IgD-negative memory B cell (primary cell): Measurements from ENCODE around the gene MACROD1. TPM values are rescaled to one million over a fixed set of nuclear protein-coding genes. Genes with fewer than 3 reads are reported as not detected.
A peak's percentile ranks its signal among the peaks of the same experiment; 100 is the strongest.

Experiments used
- H3K27ac Mint-ChIP-seq, 3 donors: one replicate each; pipeline ENCODE4 v1.8.0; 2020 to 2022; ENCODE audit warnings: mild to moderate bottlenecking in 3 of 3, mixed read lengths in 3 of 3, moderate library complexity in 1 of 3
- H3K27me3 Mint-ChIP-seq: one replicate; pipeline ENCODE4 v1.8.0; 2021; ENCODE audit warnings: mixed read lengths
- H3K36me3 Mint-ChIP-seq: one replicate; pipeline ENCODE4 v1.8.0; 2020; ENCODE audit warnings: mild to moderate bottlenecking, mixed read lengths
- H3K4me1 Mint-ChIP-seq, 3 donors: one replicate each; pipeline ENCODE4 v1.8.0; 2020 to 2022; ENCODE audit warnings: mixed read lengths in 3 of 3, mild to moderate bottlenecking in 1 of 3
- H3K4me3 Mint-ChIP-seq, 4 donors: one replicate each; pipeline ENCODE4 v1.8.0; 2020 to 2022; ENCODE audit warnings: mild to moderate bottlenecking in 4 of 4, mixed read lengths in 4 of 4, moderate library complexity in 3 of 4
- H3K9me3 Mint-ChIP-seq, 3 donors: one replicate each; pipeline ENCODE4 v1.8.0; 2020 to 2021; ENCODE audit warnings: mixed read lengths in 3 of 3, mild to moderate bottlenecking in 1 of 3
- polyA plus RNA-seq: library from polyadenylated mRNA; unstranded; fragments of 300-500 nt; fragmentation: Illumina TruSeq; gene quantifications from one replicate; pipeline ENCODE4 v1.2.3, GENCODE V29; 2021

Gene MACROD1, protein sequence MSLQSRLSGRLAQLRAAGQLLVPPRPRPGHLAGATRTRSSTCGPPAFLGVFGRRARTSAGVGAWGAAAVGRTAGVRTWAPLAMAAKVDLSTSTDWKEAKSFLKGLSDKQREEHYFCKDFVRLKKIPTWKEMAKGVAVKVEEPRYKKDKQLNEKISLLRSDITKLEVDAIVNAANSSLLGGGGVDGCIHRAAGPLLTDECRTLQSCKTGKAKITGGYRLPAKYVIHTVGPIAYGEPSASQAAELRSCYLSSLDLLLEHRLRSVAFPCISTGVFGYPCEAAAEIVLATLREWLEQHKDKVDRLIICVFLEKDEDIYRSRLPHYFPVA
- 9.7 TPM for polyA plus RNA-seq

DNA sequence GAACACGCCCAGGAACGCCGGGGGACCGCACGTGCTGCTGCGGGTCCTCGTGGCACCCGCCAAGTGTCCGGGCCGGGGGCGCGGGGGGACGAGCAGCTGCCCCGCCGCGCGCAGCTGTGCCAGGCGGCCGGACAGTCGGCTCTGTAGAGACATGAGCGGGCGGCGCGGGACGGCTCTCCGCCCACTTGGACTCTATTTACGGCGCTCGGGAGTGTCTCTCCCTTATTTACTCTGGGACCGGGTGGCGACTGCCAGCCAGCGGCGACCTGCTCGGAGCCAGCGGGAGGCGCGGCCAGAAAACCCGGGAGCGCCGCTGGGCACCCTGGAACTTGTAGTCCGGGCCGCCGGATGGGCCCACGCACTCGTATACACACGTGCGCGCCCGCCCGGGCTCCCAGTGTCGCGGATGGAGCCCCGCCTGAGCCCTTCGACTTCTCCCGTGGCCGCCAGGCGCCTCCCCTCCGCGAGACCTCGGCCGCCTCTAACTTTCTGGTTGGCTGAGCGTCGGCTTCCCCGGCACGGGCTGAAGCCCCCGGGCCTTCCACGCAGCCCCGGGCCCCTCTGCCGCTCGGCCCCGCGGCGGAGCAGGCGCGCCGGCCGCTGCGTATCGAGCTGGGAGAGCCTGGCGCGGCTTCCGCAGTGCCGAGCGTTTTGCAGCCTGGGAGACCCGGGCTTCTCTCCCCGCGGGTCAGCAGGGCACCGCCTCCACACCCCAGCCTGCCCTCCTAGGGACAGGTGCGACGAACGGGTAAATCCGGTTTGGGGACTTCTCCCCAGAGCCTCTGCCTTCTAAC, at the start of gene MACROD1:
TSS of gene MACROD1 (minus strand) at position 272 of the 794 bp plus-strand sequence. CDS start at position 153, 119 bp downstream.
- peak within 1 kb of the TSS; percentile 86 to 96 (median 92) for H3K4me3 Mint-ChIP-seq
- H3K27me3 Mint-ChIP-seq, result no peaks in the 10 kb centered on the region
- H3K27ac Mint-ChIP-seq, result peak within 1 kb of the TSS in 1 of 3 donors; percentile 72
- H3K9me3 Mint-ChIP-seq, result no peaks in the 10 kb centered on the region
- H3K4me1 Mint-ChIP-seq, result peaks cover 0 to 5% (median 3%) of the 10 kb centered on the region in 3 donors
- peaks cover 1% of the 10 kb centered on the region for H3K36me3 Mint-ChIP-seq

DNA sequence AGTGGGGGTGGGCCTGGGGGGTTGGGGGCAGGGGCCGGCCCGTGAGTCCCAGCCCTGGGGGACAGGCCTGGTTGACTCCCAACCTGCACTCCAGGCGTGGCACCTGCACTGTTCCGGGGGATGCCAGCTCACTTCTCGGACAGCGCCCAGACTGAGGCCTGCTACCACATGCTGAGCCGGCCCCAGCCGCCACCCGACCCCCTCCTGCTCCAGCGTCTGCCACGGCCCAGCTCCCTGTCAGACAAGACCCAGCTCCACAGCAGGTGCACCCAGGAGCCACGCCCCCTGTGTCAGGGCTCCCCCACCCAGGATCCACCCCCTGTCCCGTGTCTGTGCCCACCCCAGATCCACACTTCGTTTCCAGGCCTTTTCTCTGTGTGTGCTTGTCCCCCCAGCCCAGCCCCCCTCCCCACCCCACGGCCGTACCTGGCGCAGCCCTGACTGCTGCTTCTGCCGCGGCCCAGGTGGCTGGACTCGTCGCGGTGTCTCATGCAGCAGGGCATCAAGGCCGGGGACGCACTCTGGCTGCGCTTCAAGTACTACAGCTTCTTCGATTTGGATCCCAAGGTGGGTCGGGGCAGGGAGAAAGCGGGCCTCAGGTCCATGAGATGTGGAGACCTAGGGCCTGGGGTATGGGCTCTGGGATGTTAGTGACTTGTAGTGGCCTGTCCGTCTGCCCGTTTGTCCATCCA, 45.4 kb upstream of the MACROD1 start:
- Mint-ChIP-seq H3K4me3 (no peak overlapping the region), H3K27me3 (no peaks in the 10 kb centered on the region), H3K36me3 (peaks cover 4% of the 10 kb centered on the region), H3K9me3 (no peaks in the 10 kb centered on the region), H3K27ac (no peak overlapping the region), H3K4me1 (peaks cover 7 to 23% (median 11%) of the 10 kb centered on the region in 3 donors)

DNA sequence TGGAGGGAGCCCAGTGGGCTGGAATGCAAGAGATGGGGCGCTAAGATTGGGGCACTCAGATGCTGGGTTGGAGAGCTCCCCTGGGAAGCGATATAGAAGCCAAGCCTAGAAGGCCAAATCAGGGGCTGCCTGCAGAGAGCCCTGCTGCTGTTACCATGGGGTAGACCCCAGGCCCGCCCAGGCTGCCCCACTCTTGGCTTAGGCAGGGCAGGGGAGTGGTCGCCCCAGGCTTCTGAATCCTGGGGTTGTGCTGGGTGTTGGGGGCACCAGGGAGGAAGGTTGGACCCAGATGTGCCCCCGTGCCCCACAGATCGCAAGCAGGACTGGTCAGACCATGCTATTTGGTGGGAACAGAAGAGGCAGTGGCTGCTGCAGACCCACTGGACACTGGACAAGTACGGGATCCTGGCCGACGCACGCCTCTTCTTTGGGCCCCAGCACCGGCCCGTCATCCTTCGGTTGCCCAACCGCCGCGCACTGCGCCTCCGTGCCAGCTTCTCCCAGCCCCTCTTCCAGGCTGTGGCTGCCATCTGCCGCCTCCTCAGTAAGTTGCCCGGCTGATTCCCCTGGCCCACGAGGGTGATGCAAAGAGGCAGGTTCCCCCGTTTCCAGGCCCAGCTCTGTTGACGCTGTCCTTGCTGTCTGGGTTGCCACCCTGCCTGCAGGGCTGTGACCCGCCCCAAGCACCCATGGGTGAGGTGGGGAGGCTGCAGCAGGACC, 44.5 kb upstream of the MACROD1 start:
- H3K36me3 Mint-ChIP-seq, result peaks cover 4% of the 10 kb centered on the region
- peaks cover 12 to 30% (median 17%) of the 10 kb centered on the region in 3 donors for H3K4me1 Mint-ChIP-seq
- no peaks in the 10 kb centered on the region for H3K9me3 Mint-ChIP-seq
- peak overlapping the region in 1 of 3 donors; percentile 62 for H3K27ac Mint-ChIP-seq
- H3K4me3 Mint-ChIP-seq, result peak overlapping the region in 2 of 4 donors; percentile 39 to 74
- no peaks in the 10 kb centered on the region for H3K27me3 Mint-ChIP-seq

DNA sequence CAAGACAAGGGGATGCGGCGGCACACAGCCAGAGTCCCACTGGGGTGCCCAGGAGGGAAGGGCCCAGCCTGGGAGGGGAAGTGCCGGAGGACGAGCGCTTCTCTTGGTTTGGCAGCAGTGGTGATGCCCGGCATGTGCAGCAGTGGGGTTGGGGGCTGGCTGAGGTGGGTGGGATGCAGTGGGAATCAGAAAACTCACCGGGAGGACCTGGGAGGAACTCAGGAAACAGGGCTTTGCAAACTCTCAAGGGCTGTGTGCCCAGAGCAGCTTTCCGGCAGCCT, 43.6 kb upstream of the MACROD1 start:
- H3K36me3 Mint-ChIP-seq, result peaks cover 4% of the 10 kb centered on the region
- peak overlapping the region in 1 of 4 donors; percentile 74 for H3K4me3 Mint-ChIP-seq
- peaks cover 19 to 31% (median 22%) of the 10 kb centered on the region in 3 donors for H3K4me1 Mint-ChIP-seq
- no peaks in the 10 kb centered on the region for H3K27me3 Mint-ChIP-seq
- peak overlapping the region in 1 of 3 donors; percentile 62 for H3K27ac Mint-ChIP-seq
- no peaks in the 10 kb centered on the region for H3K9me3 Mint-ChIP-seq

DNA sequence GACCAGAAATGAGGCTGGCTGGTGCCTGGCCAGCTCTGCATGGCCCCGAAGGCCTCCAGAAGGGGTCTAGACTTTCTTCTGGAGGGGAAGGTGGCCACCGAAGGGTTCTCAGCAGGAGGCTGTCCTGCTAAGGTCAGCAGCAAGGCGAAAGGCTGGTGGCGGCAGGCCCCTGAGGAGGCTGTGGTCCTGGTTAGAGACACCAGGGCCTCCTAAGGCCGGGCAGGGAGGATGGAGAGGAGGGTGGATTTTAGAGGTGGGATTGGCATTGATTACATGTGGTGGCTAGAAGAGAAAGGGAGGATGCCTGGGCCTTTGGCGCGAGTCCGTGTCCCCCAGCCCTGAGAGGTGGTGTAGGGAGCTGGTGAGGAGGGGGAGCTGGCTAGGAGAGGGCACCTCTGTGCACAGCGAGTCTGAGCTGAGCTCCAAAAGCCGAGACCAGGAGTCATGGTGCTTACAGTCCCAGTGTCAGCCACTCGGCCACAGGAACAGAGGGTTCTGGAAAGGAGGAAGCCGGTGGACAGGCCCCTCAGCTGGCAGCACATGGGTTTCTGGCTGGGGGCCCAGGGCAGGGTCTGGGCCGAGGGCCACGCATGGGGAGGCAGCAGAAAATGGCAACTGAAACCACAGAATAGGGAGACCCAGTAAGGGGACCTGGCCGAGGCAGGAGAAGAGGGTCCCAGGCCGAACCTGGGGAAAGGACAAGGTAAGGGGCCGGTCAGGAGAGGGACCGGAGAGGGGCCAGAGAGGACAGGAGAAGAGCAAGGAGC, 43.1 kb upstream of the MACROD1 start:
- Mint-ChIP-seq H3K4me1 (peaks cover 21 to 34% (median 24%) of the 10 kb centered on the region in 3 donors), H3K27me3 (no peaks in the 10 kb centered on the region), H3K27ac (peak overlapping the region; percentile 10 to 98 (median 79)), H3K4me3 (peak overlapping the region; percentile 63 to 96 (median 78)), H3K36me3 (peaks cover 6% of the 10 kb centered on the region), H3K9me3 (no peaks in the 10 kb centered on the region)

DNA sequence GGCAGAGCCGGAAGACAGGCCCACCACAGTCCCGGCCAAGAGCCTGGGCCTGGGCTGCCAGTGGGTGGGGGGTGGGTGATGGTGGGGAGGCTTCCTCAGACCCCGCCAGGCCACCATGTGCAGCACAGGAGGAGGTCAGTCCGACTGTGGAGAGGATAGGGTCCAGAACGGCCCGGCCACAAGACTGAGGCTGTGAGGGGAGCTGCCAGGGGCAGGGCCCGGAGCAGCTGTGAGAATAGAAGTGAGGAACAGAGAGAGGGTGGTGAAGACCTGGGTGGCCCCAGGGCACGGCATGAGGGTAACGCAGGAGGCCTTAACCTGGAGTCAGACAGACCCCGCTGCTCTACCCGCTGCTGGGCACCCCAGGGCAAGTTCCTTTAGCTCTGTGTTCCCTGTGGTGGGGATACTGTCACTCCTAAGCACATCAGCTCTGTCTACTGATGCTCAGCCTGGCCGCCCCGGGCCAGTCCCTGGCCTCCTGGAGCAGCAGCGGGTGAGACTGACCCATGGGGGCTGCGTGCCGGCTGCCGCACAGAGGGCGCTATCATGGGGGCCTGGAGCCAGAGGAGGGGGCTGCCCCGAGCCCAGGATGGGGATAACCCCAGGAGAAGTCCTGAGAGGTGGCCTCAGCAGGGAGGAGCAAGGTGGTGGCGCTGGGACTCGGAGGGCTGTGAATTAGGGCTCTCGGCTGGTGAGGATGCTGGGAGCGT, 42.3 kb upstream of the MACROD1 start:
- no peaks in the 10 kb centered on the region for H3K9me3 Mint-ChIP-seq
- H3K4me3 Mint-ChIP-seq, result peak overlapping the region; percentile 88 to 97 (median 94)
- peaks cover 4% of the 10 kb centered on the region for H3K36me3 Mint-ChIP-seq
- H3K27ac Mint-ChIP-seq, result peak overlapping the region; percentile 88 to 98 (median 91)
- no peaks in the 10 kb centered on the region for H3K27me3 Mint-ChIP-seq
- H3K4me1 Mint-ChIP-seq, result peaks cover 21 to 31% (median 26%) of the 10 kb centered on the region in 3 donors

DNA sequence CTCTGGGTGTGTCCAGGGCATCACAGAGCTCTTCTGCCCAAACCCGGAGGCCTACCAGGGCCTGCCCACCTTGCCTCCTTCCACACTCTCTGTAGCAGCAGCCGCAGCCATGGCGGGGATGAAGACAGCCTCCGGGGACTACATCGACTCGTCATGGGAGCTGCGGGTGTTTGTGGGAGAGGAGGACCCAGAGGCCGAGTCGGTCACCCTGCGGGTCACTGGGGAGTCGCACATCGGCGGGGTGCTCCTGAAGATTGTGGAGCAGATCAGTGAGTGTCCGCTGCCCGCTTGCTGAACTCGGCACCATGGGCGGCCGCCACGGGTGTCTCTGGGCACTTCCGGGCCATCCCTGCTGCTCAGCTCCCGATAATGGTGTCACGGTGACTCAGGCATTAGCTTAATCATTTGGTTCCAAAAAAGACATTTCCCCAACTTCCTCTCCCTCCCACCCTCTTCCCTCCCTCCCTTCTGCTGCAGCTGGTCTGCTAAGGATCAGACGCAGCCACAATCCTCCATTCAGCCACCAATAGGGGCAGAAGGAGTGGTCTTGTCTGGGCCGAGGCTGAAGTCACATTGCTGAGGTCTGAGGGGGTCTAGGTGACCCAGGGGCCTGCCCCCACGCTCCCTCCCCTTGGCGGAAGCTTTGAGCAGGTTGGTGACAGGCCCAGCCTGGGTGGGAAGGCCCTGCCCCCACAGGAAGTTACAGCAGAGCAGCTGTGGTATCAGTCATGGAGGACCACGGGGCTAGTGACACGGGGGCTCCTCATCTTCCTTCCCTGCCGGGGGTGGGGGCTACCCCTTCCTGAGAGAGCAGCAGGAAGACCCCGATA, 41.6 kb upstream of the MACROD1 start:
- H3K4me1 Mint-ChIP-seq, result peaks cover 19 to 29% (median 26%) of the 10 kb centered on the region in 3 donors

DNA sequence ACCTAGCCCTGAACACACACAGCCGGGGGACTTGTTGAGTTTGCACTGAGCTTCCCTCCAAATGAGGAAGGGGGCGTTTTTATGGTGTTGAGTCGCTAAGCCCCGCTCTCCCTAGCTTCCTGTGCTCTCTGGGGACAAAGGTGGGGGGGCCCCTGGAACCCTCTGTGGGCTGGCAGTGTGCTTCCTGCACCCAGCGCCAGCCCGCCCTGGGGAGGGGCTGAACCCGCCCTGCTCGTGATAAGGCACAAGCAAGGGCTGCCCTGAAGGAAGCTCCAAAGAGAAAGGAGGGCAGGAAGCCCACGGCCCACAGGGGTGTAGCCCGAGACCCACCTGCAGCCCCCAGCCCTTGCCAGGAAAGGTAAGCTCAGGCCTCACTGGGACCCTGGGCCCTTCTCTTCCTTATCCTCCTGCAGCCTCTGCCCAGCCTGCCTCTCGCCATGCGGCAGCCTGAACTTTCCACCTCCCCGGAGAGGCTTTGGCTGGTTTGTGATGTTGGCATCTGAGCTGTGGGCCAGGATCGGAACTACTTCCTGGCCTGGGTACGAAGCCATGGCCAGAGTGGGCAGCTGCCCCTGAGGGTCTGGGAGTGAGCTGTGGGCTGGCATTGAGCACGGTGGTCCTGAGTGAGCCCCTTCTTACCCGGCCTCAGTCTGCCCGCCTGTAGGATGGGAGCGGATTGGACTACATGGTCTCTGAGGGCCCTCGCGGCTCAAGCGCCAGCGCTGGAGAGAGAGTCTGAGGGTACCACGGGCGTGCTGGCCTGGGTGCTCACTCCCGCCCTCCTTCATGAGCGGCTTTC, 40.7 kb upstream of the MACROD1 start, which contains the start of gene FERMT3:
TSS of gene FERMT3 (plus strand) at position 265 of the 799 bp plus-strand sequence. CDS start 644 bp downstream, outside the sequence.
- Mint-ChIP-seq H3K4me1 (peaks cover 13 to 23% (median 23%) of the 10 kb centered on the region in 3 donors), H3K9me3 (no peaks in the 10 kb centered on the region), H3K27me3 (no peaks in the 10 kb centered on the region), H3K4me3 (peak within 1 kb of the TSS; percentile 88 to 97 (median 94)), H3K36me3 (peaks cover 5% of the 10 kb centered on the region), H3K27ac (peak within 1 kb of the TSS; percentile 88 to 98 (median 91))

More for the DNA sequence above, 41.6 kb upstream of the MACROD1 start:
- Mint-ChIP-seq H3K36me3 (peaks cover 5% of the 10 kb centered on the region), H3K27ac (peak overlapping the region; percentile 88 to 98 (median 91)), H3K4me3 (peak overlapping the region; percentile 88 to 97 (median 94)), H3K9me3 (no peaks in the 10 kb centered on the region), H3K27me3 (no peaks in the 10 kb centered on the region)

DNA sequence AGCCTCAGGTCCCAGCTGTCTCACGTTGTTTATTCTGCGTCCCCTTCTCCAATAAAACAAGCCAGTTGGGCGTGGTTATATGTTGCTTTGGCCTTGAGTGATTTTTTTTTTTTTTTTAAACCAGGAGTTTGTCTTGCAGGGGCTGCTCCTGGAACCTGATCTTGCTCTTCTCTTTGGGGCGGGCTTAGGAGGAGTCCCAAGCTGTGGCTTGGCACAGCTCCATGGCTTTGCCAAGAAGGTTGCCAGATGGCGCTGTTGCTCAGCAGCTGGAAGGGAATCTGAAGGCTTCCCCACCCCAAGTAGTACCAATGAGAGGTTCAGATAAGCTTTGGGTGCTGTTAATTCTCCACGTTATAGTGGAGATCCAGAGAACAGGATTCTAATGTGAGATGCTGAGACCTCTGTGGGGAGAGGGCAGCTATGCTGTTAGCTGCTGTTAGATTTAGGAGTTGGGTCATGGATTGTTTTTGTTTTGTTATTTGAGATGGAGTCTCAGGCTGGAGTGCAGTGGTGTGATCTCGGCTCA, 38.6 kb upstream of the MACROD1 start:
- H3K36me3 Mint-ChIP-seq, result peaks cover 5% of the 10 kb centered on the region
- peaks cover 13 to 23% (median 22%) of the 10 kb centered on the region in 3 donors for H3K4me1 Mint-ChIP-seq
- peak overlapping the region in 3 of 4 donors; percentile 72 to 83 (median 80) for H3K4me3 Mint-ChIP-seq
- no peaks in the 10 kb centered on the region for H3K9me3 Mint-ChIP-seq
- H3K27ac Mint-ChIP-seq, result peak overlapping the region in 2 of 3 donors; percentile 55 to 95
- no peaks in the 10 kb centered on the region for H3K27me3 Mint-ChIP-seq

DNA sequence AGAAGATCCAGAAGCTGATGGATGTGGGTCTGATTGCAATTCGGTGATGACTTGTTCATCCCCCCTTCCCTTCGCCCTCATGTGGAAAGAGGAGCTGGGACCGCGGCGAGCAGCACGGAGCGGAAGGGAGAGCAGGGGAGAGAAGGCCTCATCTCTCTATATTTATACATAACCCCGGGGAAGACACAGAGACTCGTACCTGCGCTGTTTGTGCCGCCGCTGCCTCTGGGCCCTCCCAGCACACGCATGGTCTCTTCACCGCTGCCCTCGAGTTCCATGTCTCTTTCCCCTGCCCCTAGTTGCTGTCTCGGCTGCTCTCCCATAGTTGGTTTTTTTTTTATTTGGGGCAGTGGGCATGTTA, 38.1 kb upstream of the MACROD1 start:
- peaks cover 13 to 23% (median 22%) of the 10 kb centered on the region in 3 donors for H3K4me1 Mint-ChIP-seq
- no peaks in the 10 kb centered on the region for H3K9me3 Mint-ChIP-seq
- H3K27ac Mint-ChIP-seq, result no peak overlapping the region
- no peak overlapping the region for H3K4me3 Mint-ChIP-seq
- H3K36me3 Mint-ChIP-seq, result peaks cover 5% of the 10 kb centered on the region
- H3K27me3 Mint-ChIP-seq, result no peaks in the 10 kb centered on the region

DNA sequence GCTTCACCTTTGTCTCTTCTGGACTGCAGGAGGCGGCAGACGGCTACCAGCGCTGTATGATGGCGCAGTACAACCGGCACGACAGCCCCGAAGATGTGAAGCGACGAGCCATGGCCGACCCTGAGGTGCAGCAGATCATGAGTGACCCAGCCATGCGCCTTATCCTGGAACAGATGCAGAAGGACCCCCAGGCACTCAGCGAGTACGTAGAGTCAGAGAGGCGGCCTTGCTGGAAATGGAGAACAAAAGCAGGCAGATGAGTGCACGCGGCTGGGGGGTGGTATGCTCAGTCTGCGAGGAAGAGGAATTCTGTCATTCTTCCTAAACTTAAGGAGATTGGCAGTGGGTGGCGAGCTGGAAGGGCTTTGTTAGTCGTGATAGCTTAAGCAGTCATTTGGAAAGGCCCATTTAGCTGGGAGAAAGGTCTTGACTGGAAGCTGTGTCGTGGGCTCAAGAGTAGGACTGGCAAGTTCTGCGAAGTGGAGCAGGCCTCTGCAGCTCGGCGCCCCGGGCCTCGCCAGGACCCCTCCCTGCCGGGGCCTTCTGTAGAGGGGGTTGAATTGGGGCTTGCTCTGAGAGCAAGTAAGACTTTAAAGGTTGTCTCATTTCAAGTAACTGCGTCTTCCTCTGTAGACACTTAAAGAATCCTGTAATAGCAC, 37.6 kb upstream of the MACROD1 start:
- Mint-ChIP-seq H3K27me3 (no peaks in the 10 kb centered on the region), H3K27ac (no peak overlapping the region), H3K4me3 (peak overlapping the region in 2 of 4 donors; percentile 38 to 84), H3K9me3 (no peaks in the 10 kb centered on the region), H3K36me3 (peaks cover 5% of the 10 kb centered on the region), H3K4me1 (peaks cover 13 to 19% (median 17%) of the 10 kb centered on the region in 3 donors)
